ENCODE measurements around the gene NPTXR.
"Not testable (repeated sequence)": the region's sequence is repeated elsewhere in the genome, so short reads cannot be mapped to it uniquely, and the experiment has no call there.

Gene NPTXR

GRCh38 chr22:38830026-38830844, 13.6 kb downstream of the NPTXR start:
- DNase-seq = no peak

- DNase-seq = no peak
Measured at GRCh38 chr22:38829485-38829884, 14.3 kb downstream of the NPTXR start.

GRCh38 chr22:38828616-38829205, 15.1 kb downstream of the NPTXR start:
- no peak for DNase-seq

- no peak for DNase-seq
Measured at GRCh38 chr22:38828191-38828590, 15.6 kb downstream of the NPTXR start.

- no peak for DNase-seq
Measured at GRCh38 chr22:38827510-38827909, 16.3 kb downstream of the NPTXR start.

- DNase-seq = no peak
Measured at GRCh38 chr22:38826801-38827200, 17.0 kb downstream of the NPTXR start.

GRCh38 chr22:38826386-38826785, 17.4 kb downstream of the NPTXR start:
- no peak for DNase-seq

GRCh38 chr22:38824585-38824984, 19.2 kb downstream of the NPTXR start:
- no peak for DNase-seq

GRCh38 chr22:38823637-38824036, 20.2 kb downstream of the NPTXR start:
- DNase-seq = no peak

GRCh38 chr22:38823076-38823475, 20.8 kb downstream of the NPTXR start:
- no peak for DNase-seq

- no peak for DNase-seq
Measured at GRCh38 chr22:38820020-38820419, 23.8 kb downstream of the NPTXR start.

- no peak for DNase-seq
Measured at GRCh38 chr22:38819387-38819940, 24.4 kb downstream of the NPTXR start.

GRCh38 chr22:38817196-38817595, 26.6 kb downstream of the NPTXR start:
- no peak for DNase-seq

GRCh38 chr22:38815842-38816241, 28.0 kb downstream of the NPTXR start:
- no peak for DNase-seq

- DNase-seq = no peak
Measured at GRCh38 chr22:38811241-38811640, 32.6 kb downstream of the NPTXR start.

- not testable (repeated sequence) for DNase-seq
Measured at GRCh38 chr22:38805041-38805593, 38.7 kb downstream of the NPTXR start.

- DNase-seq = peak; percentile 60
Measured at GRCh38 chr22:38802671-38803121, 41.1 kb downstream of the NPTXR start.

GRCh38 chr22:38799265-38800002, 44.4 kb downstream of the NPTXR start:
- no peak for DNase-seq

GRCh38 chr22:38798496-38798895, 45.3 kb downstream of the NPTXR start:
- DNase-seq = no peak

- no peak for DNase-seq
Measured at GRCh38 chr22:38796262-38796957, 47.4 kb downstream of the NPTXR start.

GRCh38 chr22:38795569-38795968, 48.3 kb downstream of the NPTXR start:
- DNase-seq = no peak

GRCh38 chr22:38793721-38794466, 49.9 kb downstream of the NPTXR start, which contains the start of gene DNAL4:
Gene DNAL4 (minus strand): TSS chr22:38794143. CDS start chr22:38782731, 11,412 bp downstream.
- DNase-seq = peak; percentile 99
